Measurements from ENCODE around the gene PLCG1. TPM values are rescaled to one million over a fixed set of nuclear protein-coding genes. Genes with fewer than 3 reads are reported as not detected.

PLCG1 gene
- total and polyA plus RNA-seq, 2 of the 8 experiments (the other 6 are each of a cell fraction or from before 2014, with no cell fraction given) = 103 to 154 TPM

DNA sequence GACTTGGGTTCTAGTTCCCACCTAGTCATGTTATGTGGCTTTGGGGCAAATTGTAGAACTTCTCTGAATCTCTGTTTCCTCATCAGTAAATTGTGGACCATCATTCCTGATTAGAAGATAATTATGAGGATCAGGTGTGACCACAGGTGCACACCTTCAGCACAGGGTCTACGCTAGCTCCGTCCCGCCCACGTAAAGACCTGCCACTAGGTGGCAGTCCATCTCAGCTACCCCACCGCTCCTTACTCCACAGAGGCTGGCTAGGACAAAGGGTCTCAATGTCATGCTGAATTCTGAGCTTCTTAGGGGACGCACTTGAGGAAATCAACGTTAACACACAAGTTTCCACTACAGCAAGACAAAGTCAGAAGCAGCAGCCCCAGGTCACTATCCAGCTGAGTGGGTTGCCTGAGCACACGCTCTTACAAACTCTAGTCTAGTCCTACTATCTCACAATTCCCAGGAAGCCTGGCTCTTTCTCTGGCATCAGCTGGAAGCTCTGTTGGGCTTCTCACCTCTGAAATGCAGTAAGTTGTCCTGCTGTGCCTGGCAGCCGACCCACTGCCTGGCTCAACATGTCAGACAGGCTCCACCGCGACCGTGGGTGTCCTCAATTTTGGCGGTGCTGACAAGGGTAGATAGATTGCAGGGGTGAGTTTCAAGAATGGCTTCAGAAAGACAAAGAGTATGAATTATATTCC, 2.0 kb upstream of the PLCG1 start:
- H3K27me3 ChIP-seq (replicated peaks in 1 of 4; ENCODE audit: control insufficient read depth in 3 of 4, extremely low read depth in 1 of 4, insufficient read depth in 3 of 4, low read length in 3 of 4) = peaks cover 0 to 9% (median 2%) of the 10 kb centered on the region in 4 experiments; a peak in 3 of 7 replicates
- H3K79me2 ChIP-seq (ENCODE audit: control insufficient read depth in 1 of 2, insufficient read depth in 2 of 2, low read length in 2 of 2) = peaks cover 23 to 24% of the 10 kb centered on the region in 2 experiments
- WGBS, 2 experiments (ENCODE audit: extremely low coverage in 1 of 2, insufficient coverage in 1 of 2, insufficient read length in 1 of 2, insufficient replicate concordance in 2 of 2, low coverage in 1 of 2, low lambda C conversion rate in 2 of 2, missing lambda C conversion rate in 1 of 2) = 24% methylated on average over 13 of the region's 13 CpGs; no CpG with 5 or more reads in 1 of the 2 experiments
- H3K9me3 ChIP-seq (ENCODE audit: insufficient read depth in 2 of 2, low read depth in 1 of 2, low read length in 1 of 2) = no peaks in the 10 kb centered on the region
- H4K20me1 ChIP-seq (replicated peaks in 1 of 2; ENCODE audit: control insufficient read depth in 1 of 2, insufficient read depth in 2 of 2, low read length in 2 of 2) = peaks cover 0 to 10% of the 10 kb centered on the region in 2 experiments
- no peak overlapping the region for H3K23ac ChIP-seq (ENCODE audit: insufficient read length)
- H3K18ac ChIP-seq (ENCODE audit: extremely low read depth, low read length) = peak overlapping the region; percentile 9; the same call in 1 of the 2 replicates
- H3K56ac ChIP-seq (replicated peaks; ENCODE audit: insufficient read length, low read depth, low read length) = no peak overlapping the region
- H3K79me1 ChIP-seq (ENCODE audit: low read depth, low read length) = peaks cover 8% of the 10 kb centered on the region; the same call in 1 of the 2 replicates
- DNase-seq (ENCODE audit: low read depth in 1 of 2, low spot score in 2 of 2) (peak; percentile 53 to 77), FAIRE-seq (peak; percentile 55)
- ChIA-PET CTCF (ENCODE audit: partially characterized antibody) (interaction anchor here (0.6 to 4.3 kb wide), 37 partner anchors 9 to 957 kb away, joined by 3 to 31 read pairs (median 5); partner anchors contain the start of gene LPIN3), POLR2A (ENCODE audit: partially characterized antibody) (interaction anchor here (0.7 to 1.3 kb wide), 6 partner anchors 10 to 186 kb away, joined by 3 to 4 read pairs (median 3); no protein-coding TSS in a partner anchor)
- no peak overlapping the region for H2BK5ac ChIP-seq (ENCODE audit: low read depth, low read length)
- H2BK120ac ChIP-seq (replicated peaks; ENCODE audit: low read depth, low read length) = no peak overlapping the region
- H2BK15ac ChIP-seq (ENCODE audit: low read length) = no peak overlapping the region
- H3K27ac ChIP-seq (ENCODE audit: low read depth, low read length) = no peak overlapping the region
- H2AFZ ChIP-seq (ENCODE audit: low read length) = peak overlapping the region; percentile 57; the same call in 1 of the 2 replicates
- peaks cover 0 to 2% (median 0%) of the 10 kb centered on the region in 4 experiments; a peak in 1 of 8 replicates for H3K36me3 ChIP-seq (ENCODE audit: control insufficient read depth in 2 of 4, insufficient read depth in 4 of 4, low read length in 3 of 4)
- H2BK20ac ChIP-seq (ENCODE audit: low read length) = no peak overlapping the region
- peak overlapping the region in 1 of 4 experiments; percentile 14; a peak in 1 of 8 replicates for H3K4me3 ChIP-seq (ENCODE audit: extremely low read depth in 1 of 4, insufficient read depth in 2 of 4, low read depth in 3 of 4, low read length in 4 of 4)
- H3K4ac ChIP-seq (replicated peaks; ENCODE audit: insufficient read length, low read depth, low read length) = no peak overlapping the region
- H3K4me2 ChIP-seq (ENCODE audit: insufficient read depth in 1 of 2, low read depth in 2 of 2, low read length in 2 of 2) = peak overlapping the region; percentile 21 to 97; a peak in 3 of 4 replicates
- H3K23me2 ChIP-seq (ENCODE audit: low read depth, low read length) = peaks cover 13% of the 10 kb centered on the region; the same call in 1 of the 2 replicates
- peaks cover 17 to 28% (median 19%) of the 10 kb centered on the region in 4 experiments for H3K4me1 ChIP-seq (replicated peaks in 1 of 4; ENCODE audit: control insufficient read depth in 3 of 4, insufficient read depth in 4 of 4, low read length in 3 of 4)
- no peak overlapping the region for H3K9ac ChIP-seq (replicated peaks in 1 of 4; ENCODE audit: extremely low read depth in 1 of 4, low read depth in 3 of 4, low read length in 3 of 4)
- H3K14ac ChIP-seq (ENCODE audit: insufficient read length) = no peak overlapping the region
- H4K8ac ChIP-seq (ENCODE audit: extremely low read depth, insufficient read depth, low read length) = no peak overlapping the region
- H2BK12ac ChIP-seq (ENCODE audit: low read depth, low read length) = no peak overlapping the region
- H2AK5ac ChIP-seq (ENCODE audit: low read depth, low read length) = no peak overlapping the region
- H4K91ac ChIP-seq (replicated peaks; ENCODE audit: insufficient read length, low read length) = no peak overlapping the region
- H4K5ac ChIP-seq (ENCODE audit: insufficient read length, low read depth, low read length) = no peak overlapping the region
- TF ChIP-seq YY1 (IDR thresholded peaks at IDR 0.05; ENCODE audit: low read depth, low read length) = 0 out of 2 replicates have a peak, but pooled peaks have one; percentile 15
- TF ChIP-seq BACH1 (IDR thresholded peaks at IDR 0.05; ENCODE audit: low read length) = peak; percentile 47; the same call in 1 of the 2 replicates
- TF ChIP-seq PHF8 (conservative IDR thresholded peaks at IDR 0.05; ENCODE audit: low read depth, low read length) = no peak
- TF ChIP-seq TEAD4 (IDR thresholded peaks at IDR 0.05; ENCODE audit: low read depth, low read length) = no peak
- TF ChIP-seq SAP30 (IDR thresholded peaks at IDR 0.05; ENCODE audit: insufficient read depth, insufficient replicate concordance, low read length) = peak; percentile 30
- TF ChIP-seq CREB1 (IDR thresholded peaks at IDR 0.05) = peak; percentile 63; the same call in 1 of the 2 replicates
- 0 out of 2 replicates have a peak, but pooled peaks have one; percentile 18 for TF ChIP-seq KDM1A (IDR thresholded peaks at IDR 0.05; ENCODE audit: borderline replicate concordance, low read length)
- peak; percentile 58 for TF ChIP-seq ASH2L (IDR thresholded peaks at IDR 0.05; ENCODE audit: low read length)
- TF ChIP-seq EGR1 (IDR thresholded peaks at IDR 0.05; ENCODE audit: borderline replicate concordance, low read depth, low read length) = peak; percentile 69; the same call in 1 of the 2 replicates
- TF ChIP-seq, protein P1, sequence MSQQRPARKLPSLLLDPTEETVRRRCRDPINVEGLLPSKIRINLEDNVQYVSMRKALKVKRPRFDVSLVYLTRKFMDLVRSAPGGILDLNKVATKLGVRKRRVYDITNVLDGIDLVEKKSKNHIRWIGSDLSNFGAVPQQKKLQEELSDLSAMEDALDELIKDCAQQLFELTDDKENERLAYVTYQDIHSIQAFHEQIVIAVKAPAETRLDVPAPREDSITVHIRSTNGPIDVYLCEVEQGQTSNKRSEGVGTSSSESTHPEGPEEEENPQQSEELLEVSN (IDR thresholded peaks at IDR 0.05) = peak; percentile 40; the same call in 1 of the 2 replicates
- no peak for TF ChIP-seq RXRA (IDR thresholded peaks at IDR 0.05; ENCODE audit: insufficient read depth, low read depth, low read length)
